Sigmoid colon (tissue), 7 donors: ENCODE measurements around the gene ASF1A. TPM values are rescaled to one million over a fixed set of nuclear protein-coding genes. Genes with fewer than 3 reads are reported as not detected.

Source experiments
- DNase-seq: peaks from one replicate; pipeline ENCODE4 v3.0.0-alpha.2; 2019
- H3K27ac ChIP-seq, 4 donors: fragments of 200-600 bp; sonication (generic); one replicate each; pipeline ENCODE4 v1.5.1; 2016 to 2019; ENCODE audit warnings: mild to moderate bottlenecking in 1 of 4
- H3K27me3 ChIP-seq, 3 donors: fragments of 200-600 bp; sonication (generic); one replicate each; pipeline ENCODE4 v1.5.1; 2019; ENCODE audit warnings: mild to moderate bottlenecking in 1 of 3
- H3K36me3 ChIP-seq, 4 donors: fragments of 200-600 bp; sonication (generic); one replicate each; pipeline ENCODE4 v1.5.1; 2016 to 2019
- H3K4me1 ChIP-seq, 4 donors: fragments of 200-600 bp; sonication (generic); one replicate each; pipeline ENCODE4 v1.5.1; 2017 to 2019
- H3K4me3 ChIP-seq, 4 donors: fragments of 200-600 bp; sonication (generic); one replicate each; pipeline ENCODE4 v1.5.1; 2017 to 2019; ENCODE audit warnings: mild to moderate bottlenecking in 2 of 4, moderate library complexity in 1 of 4
- H3K9me3 ChIP-seq, 4 donors: fragments of 200-600 bp in 3 of 4; sonication (generic) in 3 of 4; one replicate each; pipeline versions ENCODE4 v1.5.1 to v1.6.1; 2013 to 2019
- EP300 ChIP-seq, 4 donors: sonication (generic); formaldehyde crosslinking; IDR thresholded peaks; one replicate each; pipeline ENCODE4 v1.6.1; 2017; ENCODE audit warnings: antibody characterized with exemption in 4 of 4
- POLR2A ChIP-seq, 2 donors: fragments of 450-650 bp; IDR thresholded peaks; one replicate each; pipeline ENCODE4 v1.6.1; 2016; ENCODE audit warnings: antibody characterized with exemption in 2 of 2, mild to moderate bottlenecking in 2 of 2, moderate library complexity in 2 of 2
- POLR2AphosphoS5 ChIP-seq, 4 donors: sonication (generic); formaldehyde crosslinking; IDR thresholded peaks; one replicate each; pipeline ENCODE4 v1.6.1; 2017; ENCODE audit warnings: antibody characterized with exemption in 4 of 4
- WGBS, 2 donors: extraction: QIAGEN DNeasy Blood & Tissue Kit; methylation state at CpG; one replicate each; pipeline ENCODE4 v1.1.7; 2013; 5-methylcytosine and 5-hydroxymethylcytosine counted together
- intact Hi-C: fragments of 100-400 bp; cut with DNase I; formaldehyde crosslinking; loops from one replicate; pipeline ENCODE4 v1.15.1; 2023
- polyA plus RNA-seq, 3 donors: library from polyadenylated mRNA; stranded (reverse); fragments of 200-250 nt; gene quantifications; one replicate each; pipeline ENCODE4 v1.2.3, GENCODE V29; 2013
- total RNA-seq, 4 donors: library from RNA; depleted of rRNA; stranded (reverse); fragments of >200 nt; gene quantifications; one replicate each; pipeline ENCODE4 v1.1.0, GENCODE V29; 2016
- TF ChIP-seq, protein P1 (sequence below), 4 experiments: fragments of 450-650 bp in 3 of 4; fragments of 200-600 bp in 1 of 4; IDR thresholded peaks; one replicate each; pipeline ENCODE4 v1.5.1; 2016 to 2019; ENCODE audit warnings: antibody characterized with exemption in 4 of 4, mild to moderate bottlenecking in 3 of 4, moderate library complexity in 2 of 4
- donor health status: healthy with polysubstance abuse.
- donor health status: Bipolar disorder and iron deficiency.
- donor health status: healthy.

ASF1A gene
- total and polyA plus RNA-seq, 7 donors, result 10.2 to 17.1 (median 11.6) TPM

DNA sequence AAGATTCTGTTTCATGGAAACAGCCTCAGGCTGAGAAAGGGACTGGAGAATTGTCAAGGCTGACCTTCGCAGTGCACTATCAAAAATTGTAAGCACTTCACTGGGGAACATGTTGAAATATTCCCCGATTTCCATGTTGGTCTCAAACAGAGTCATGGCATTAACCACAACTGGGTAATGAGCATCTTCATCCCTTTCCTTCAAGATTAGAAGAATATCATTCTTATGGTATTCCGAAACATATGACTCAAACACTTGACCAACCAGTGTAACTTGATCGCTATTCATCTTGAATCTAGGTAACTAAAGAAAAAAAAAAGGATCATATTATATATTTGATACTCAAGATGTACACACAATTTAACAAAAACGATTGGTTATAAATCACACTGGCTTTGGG lies 37.5 kb downstream of the ASF1A start:
- intact Hi-C loops, result loop anchor here (10.0 kb wide), 1 partner anchor 143 kb away; the partner anchor contains the start of gene FAM184A
- Histone ChIP-seq H3K4me3 (no peak overlapping the region), H3K4me1 (peaks cover 0 to 21% (median 8%) of the 10 kb centered on the region in 4 donors), H3K27me3 (no peaks in the 10 kb centered on the region), H3K27ac (no peak overlapping the region), H3K9me3 (no peaks in the 10 kb centered on the region), H3K36me3 (peaks cover 6 to 52% (median 18%) of the 10 kb centered on the region in 4 donors)
- DNase-seq, result no peak
- no peak for TF ChIP-seq POLR2AphosphoS5 (IDR thresholded peaks at IDR 0.05)
- TF ChIP-seq, protein P1, sequence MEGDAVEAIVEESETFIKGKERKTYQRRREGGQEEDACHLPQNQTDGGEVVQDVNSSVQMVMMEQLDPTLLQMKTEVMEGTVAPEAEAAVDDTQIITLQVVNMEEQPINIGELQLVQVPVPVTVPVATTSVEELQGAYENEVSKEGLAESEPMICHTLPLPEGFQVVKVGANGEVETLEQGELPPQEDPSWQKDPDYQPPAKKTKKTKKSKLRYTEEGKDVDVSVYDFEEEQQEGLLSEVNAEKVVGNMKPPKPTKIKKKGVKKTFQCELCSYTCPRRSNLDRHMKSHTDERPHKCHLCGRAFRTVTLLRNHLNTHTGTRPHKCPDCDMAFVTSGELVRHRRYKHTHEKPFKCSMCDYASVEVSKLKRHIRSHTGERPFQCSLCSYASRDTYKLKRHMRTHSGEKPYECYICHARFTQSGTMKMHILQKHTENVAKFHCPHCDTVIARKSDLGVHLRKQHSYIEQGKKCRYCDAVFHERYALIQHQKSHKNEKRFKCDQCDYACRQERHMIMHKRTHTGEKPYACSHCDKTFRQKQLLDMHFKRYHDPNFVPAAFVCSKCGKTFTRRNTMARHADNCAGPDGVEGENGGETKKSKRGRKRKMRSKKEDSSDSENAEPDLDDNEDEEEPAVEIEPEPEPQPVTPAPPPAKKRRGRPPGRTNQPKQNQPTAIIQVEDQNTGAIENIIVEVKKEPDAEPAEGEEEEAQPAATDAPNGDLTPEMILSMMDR (IDR thresholded peaks at IDR 0.05), result no peak
- no peak for TF ChIP-seq EP300 (IDR thresholded peaks at IDR 0.05)
- TF ChIP-seq POLR2A (IDR thresholded peaks at IDR 0.05), result no peak
- 94 to 96% methylated on average over 5 of the region's 5 CpGs for whole genome bisulfite sequencing, 2 donors

DNA sequence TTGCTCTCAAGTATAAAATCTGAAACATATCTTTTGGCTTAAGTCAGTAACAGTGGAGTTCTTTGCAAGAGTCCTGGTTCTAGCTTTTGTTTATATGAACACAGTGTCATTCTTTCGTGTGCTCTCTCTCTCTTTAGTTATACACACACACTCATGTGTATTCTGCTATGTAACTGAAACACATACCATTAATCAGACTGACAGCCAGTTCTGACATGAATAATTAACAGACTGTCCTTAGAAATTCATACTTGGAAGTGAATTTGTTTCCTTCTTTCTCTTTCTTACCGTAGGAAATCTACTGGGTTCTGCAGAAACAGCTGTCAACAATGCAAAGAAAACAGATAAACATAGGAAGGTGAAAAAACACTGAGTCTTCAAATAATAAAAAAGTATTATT lies 38.5 kb downstream of the ASF1A start:
- Histone ChIP-seq H3K9me3 (no peaks in the 10 kb centered on the region), H3K27me3 (no peaks in the 10 kb centered on the region), H3K27ac (no peak overlapping the region), H3K36me3 (peaks cover 6 to 46% (median 17%) of the 10 kb centered on the region in 4 donors), H3K4me3 (no peak overlapping the region), H3K4me1 (peaks cover 0 to 21% (median 8%) of the 10 kb centered on the region in 4 donors)
- TF ChIP-seq POLR2A (IDR thresholded peaks at IDR 0.05) (no peak), EP300 (IDR thresholded peaks at IDR 0.05) (no peak), POLR2AphosphoS5 (IDR thresholded peaks at IDR 0.05) (no peak)
- TF ChIP-seq, protein P1 (IDR thresholded peaks at IDR 0.05), result no peak
- intact Hi-C loops, result loop anchor here (10.0 kb wide), 1 partner anchor 142 kb away; the partner anchor contains the start of gene FAM184A
- 41 to 54% methylated on average over 2 of the region's 2 CpGs for WGBS, 2 donors
- DNase-seq, result no peak

DNA sequence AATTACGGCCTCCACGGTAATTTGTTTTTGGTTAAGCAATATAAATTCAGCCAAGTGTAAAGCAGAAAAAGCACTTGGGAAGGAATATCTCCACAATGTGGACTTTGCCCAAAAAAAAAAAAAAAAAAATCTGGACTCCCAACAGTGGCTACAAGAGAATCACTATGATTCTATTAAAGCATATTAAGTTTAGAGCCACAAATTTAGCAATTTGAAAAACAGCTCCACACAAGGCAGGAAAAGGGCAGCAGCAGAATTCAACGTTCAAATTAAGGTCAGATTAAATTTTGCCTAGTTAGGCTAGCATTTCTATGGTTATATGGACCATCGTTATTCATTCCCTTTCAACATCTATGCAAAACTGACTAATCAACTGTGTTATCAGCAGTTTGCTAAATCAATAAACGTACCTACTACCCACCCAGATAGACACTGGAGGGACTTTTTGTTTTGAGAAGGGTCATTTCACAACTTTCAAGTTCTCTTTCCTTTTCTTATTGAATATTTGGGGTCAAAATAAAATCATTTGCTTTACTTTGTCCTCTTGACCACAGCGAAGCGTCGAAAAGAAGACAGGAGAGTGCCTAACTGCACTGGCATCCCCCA lies 40.0 kb downstream of the ASF1A start:
- Histone ChIP-seq H3K27me3 (no peaks in the 10 kb centered on the region), H3K9me3 (no peaks in the 10 kb centered on the region), H3K36me3 (peaks cover 3 to 31% (median 10%) of the 10 kb centered on the region in 4 donors), H3K4me1 (peaks cover 0 to 21% (median 8%) of the 10 kb centered on the region in 4 donors), H3K4me3 (peak overlapping the region; percentile 71 to 89 (median 78)), H3K27ac (peak overlapping the region; percentile 93 to 97 (median 96))
- no peak for DNase-seq
- 5 to 22% methylated on average over 8 of the region's 8 CpGs for WGBS, 2 donors
- intact Hi-C loops, result loop anchor here (10.0 kb wide), 1 partner anchor 141 kb away; the partner anchor contains the start of gene FAM184A
- no peak for TF ChIP-seq POLR2A (IDR thresholded peaks at IDR 0.05)
- TF ChIP-seq POLR2AphosphoS5 (IDR thresholded peaks at IDR 0.05), result no peak
- TF ChIP-seq EP300 (IDR thresholded peaks at IDR 0.05), result no peak
- TF ChIP-seq, protein P1 (IDR thresholded peaks at IDR 0.05), result no peak

DNA sequence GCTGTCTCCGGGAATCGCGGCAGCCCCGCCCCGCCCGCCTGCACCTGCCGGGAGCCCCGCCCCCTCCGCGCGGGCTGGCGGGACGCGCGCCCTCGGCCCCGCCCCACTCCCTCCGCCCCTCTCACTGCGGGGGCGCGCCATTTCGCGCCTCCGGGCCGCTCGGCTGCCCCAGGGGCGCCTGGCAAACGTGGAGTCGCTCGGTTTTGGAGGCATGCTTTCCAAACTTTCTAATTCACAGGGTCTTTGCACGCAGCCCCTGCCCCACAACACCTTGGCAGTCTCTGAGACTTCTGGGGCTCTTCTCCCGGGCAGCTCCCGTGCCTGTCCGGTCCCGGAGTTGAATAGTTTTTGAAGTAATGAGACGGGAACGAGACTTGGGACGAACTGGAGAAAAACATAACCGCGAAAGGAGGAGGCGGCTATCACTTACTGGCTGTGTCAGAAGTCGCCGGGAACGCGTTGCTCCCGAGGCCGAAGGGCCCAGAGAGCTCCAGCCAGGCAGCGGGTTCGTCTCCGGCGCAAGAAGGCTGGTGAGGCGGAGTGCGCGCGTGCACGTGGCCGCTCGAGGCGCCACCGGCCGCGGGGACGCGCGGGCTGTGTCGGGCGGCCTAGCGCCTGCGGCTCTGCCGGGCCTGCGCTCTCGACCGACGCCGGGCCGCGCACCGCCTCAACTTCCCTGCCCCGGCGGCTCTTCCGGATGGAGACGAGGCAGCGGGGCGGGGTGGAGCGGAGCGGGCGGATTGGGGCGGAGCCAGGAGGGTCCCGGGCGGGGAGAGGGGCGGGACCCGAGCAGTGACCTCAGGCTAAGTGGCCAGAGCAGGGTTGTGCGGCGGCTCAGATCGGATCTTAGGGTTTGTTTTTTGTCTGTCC lies 40.7 kb downstream of the ASF1A start, which contains the start of gene MCM9:
Gene MCM9, minus strand, starts transcription at position 699 of the 870 bp plus-strand sequence. CDS start 3,436 bp downstream, outside the sequence.
- intact Hi-C loops, result loop anchor here (1.0 to 10.0 kb wide), 2 partner anchors 39 to 140 kb away; partner anchors contain the start of gene FAM184A
- H3K4me3 ChIP-seq, result peak within 1 kb of the TSS; percentile 71 to 89 (median 78)
- DNase-seq, result peak; percentile 90
- H3K4me1 ChIP-seq, result peaks cover 0 to 21% (median 8%) of the 10 kb centered on the region in 4 donors
- TF ChIP-seq POLR2AphosphoS5 (IDR thresholded peaks at IDR 0.05) (peak in 3 of 4 donors; percentile 64 to 70 (median 65)), EP300 (IDR thresholded peaks at IDR 0.05) (no peak), POLR2A (IDR thresholded peaks at IDR 0.05) (peak in 1 of 2 donors; percentile 6)
- TF ChIP-seq, protein P1 (IDR thresholded peaks at IDR 0.05), result no peak
- 1% methylated on average over 95 of the region's 95 CpGs for WGBS, 2 donors
- H3K27ac ChIP-seq, result peak within 1 kb of the TSS; percentile 93 to 97 (median 96)
- H3K9me3 ChIP-seq, result no peaks in the 10 kb centered on the region
- no peaks in the 10 kb centered on the region for H3K27me3 ChIP-seq
- peaks cover 0 to 23% (median 7%) of the 10 kb centered on the region in 4 donors for H3K36me3 ChIP-seq
